ELR (cell line): ENCODE measurements around the gene CHMP4B.

Source experiments
- DNase-seq: peaks from one replicate; pipeline ENCODE4 v3.0.0-alpha.2; 2015; ENCODE audit warnings: low read depth

The CHMP4B gene

GRCh38 chr20:33900521-33901131 is 89.5 kb downstream of the CHMP4B start:
- no peak for DNase-seq

GRCh38 chr20:33901132-33901523 is 90.0 kb downstream of the CHMP4B start:
- no peak for DNase-seq

DNA sequence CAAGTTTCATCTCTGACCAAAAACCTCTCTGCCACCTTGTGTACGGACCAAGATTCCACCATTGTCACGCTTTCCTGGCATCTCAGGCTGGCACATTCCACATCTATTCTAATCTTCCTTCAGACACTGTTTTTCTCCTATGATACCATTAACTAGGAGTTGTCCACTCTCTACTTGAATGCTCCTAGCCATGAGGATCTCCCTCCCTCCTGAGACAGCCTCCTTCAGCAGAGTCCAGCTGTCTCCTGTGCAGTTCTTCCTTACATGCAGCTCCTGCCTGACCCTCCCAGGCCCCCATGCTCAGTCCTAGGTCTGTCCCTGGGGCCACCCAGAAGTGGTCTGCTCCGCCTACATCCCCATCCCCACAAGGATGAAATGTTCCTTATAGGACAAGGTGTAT is 90.9 kb downstream of the CHMP4B start:
- DNase-seq = no peak
